GM19240 (cell line): ENCODE results near the gene PINLYP.

Source experiments
- DNase-seq: peaks from one replicate; pipeline ENCODE4 v3.0.0; 2011; ENCODE audit warnings: low spot score; ENCODE audit not compliant: insufficient read length

Gene PINLYP

GRCh38 chr19:43628646-43629326, 53.2 kb downstream of the PINLYP start:
- no peak for DNase-seq

GRCh38 chr19:43631491-43631890, 55.9 kb downstream of the PINLYP start:
- DNase-seq = no peak
